ENCODE data around the gene TMEM129. TPM values are rescaled to one million over a fixed set of nuclear protein-coding genes. Genes with fewer than 3 reads are reported as not detected.

The TMEM129 gene
- total RNA-seq, 3 donors from 2014 or later = 43.7 to 57.0 (median 55.6) TPM

DNA sequence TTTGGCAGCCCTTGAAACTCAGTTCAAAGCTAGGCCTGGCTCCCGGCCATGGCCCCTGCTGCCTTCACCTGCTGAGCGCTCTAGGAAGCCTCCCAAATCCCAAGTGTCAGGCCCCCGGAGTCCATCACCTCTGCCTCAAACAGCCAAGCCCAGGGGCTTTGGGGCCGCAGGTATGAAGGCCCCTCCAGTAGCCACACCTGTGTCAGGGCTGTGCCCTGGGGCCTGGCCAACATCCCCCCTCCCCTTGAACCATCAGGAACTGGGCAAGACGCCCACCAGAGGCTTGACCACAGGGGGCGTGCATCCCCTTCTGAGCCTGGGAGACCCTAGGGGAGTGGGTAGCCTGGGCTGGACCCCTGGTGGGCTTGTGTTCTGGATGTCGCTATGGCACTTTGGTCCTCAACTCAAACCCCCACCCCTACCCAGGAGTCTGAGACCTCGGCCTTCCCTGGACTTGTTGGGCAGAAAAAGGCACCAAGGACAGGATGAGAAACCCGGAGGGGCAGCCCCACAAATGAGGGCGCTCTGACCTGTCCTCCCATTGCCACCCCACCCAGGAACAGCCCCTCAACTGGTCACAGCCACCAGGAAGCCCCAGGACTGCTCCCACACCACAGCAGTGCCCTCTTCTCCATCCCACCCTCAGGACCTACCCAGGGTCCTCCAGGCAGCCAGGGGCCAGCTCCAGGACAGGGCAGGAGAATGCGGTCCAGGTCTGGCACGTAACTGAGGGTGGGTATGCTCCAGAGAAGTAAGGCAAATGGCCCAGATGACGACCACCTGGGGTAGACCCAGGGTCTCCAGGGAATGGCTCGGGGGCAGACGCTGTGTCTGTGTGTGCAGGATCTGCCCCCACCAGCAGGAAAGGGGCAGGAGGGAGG is 4.8 kb downstream of the TMEM129 start:
- DNase-seq = no peak
- intact Hi-C loops (cut with DNase I, micrococcal nuclease) = no loop called here
- H3K36me3 ChIP-seq (ENCODE audit: low read depth) = no peaks in the 10 kb centered on the region
- H3K4me1 ChIP-seq (ENCODE audit: low read depth) = peaks cover 36% of the 10 kb centered on the region
- no peaks in the 10 kb centered on the region for H3K9me3 ChIP-seq
- H3K4me3 ChIP-seq = no peak overlapping the region
- no peak for ATAC-seq
- TF ChIP-seq CTCF (IDR thresholded peaks at IDR 0.05) = no peak

DNA sequence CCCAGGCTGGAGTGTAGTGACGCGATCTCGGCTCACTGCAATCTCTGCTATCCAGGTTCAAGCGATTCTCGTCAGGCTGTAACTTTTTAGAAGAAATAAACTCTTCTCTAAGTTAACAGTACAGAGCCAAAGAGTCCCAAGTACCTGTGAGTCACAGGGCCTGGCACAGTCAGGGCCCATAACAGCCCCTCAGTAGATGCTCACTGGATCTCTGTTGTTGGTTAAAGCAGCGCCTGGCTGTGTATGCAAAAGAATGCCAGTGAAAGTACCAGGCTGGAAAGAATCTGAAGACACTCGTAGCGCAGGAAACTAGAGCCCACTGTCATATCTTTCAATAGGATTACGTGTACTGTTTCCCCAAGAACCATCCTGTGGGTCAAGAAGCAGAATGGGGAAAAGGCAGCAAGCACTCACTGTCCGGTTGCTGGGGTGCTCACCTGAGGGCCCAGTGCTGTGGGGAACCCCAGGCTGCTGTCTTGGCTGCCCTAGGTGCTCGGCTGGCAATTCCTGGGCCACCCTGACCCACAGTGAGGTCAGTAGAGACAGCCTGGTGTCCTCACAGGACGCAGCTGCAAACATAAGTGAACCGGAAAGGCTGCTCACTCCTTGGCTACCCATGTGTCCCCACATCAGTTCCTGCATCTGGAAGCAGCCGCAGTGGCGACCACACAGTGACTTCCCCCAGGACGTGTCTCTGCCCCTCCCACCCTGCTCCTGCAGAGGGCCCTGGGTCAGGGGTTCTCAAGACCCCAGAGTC is 5.9 kb downstream of the TMEM129 start:
- Histone ChIP-seq H3K36me3 (ENCODE audit: low read depth) (no peaks in the 10 kb centered on the region), H3K4me3 (no peak overlapping the region), H3K9me3 (no peaks in the 10 kb centered on the region), H3K4me1 (ENCODE audit: low read depth) (peaks cover 47% of the 10 kb centered on the region)
- no peak for TF ChIP-seq CTCF (IDR thresholded peaks at IDR 0.05)
- ATAC-seq = no peak
- DNase-seq = peak in 1 of 3 donors; percentile 74
- intact Hi-C loops (cut with DNase I, micrococcal nuclease) = no loop called here

DNA sequence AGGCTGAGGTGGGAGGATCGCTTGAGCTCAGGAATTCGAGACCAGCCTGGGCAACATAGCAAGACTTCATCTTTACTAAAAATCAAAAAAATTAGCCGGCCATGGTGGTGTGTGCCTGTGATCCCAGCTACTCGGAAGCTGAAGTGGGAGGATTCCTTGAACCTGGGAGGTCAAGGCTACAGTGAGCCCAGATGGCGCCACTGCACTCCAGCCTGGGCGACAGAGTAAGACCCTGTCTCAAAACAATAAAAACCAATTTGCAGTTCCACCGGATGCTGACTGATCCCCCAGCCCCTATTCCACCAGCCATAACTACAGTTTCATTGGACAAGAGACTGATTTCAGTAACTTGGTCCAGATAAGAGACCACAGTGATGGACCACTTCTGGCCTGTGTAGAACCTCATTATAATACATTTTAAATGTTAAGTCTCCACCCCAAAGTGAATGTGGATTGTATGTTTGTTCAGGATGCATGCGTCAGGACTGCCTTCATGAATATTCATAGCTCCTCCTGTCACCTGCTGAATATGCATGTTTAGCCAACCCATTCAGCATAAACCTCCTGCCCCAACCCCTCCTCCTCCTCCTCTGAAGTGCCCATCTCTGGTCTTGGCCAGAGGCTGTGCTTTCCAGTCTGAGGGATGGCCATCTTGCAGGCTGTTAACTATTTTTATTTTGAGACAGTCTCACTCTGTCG is 6.7 kb downstream of the TMEM129 start:
- H3K4me1 ChIP-seq (ENCODE audit: low read depth) = peaks cover 46% of the 10 kb centered on the region
- no peak for ATAC-seq
- no peak overlapping the region for H3K4me3 ChIP-seq
- intact Hi-C loops (cut with DNase I, micrococcal nuclease) = no loop called here
- no peaks in the 10 kb centered on the region for H3K9me3 ChIP-seq
- no peak for TF ChIP-seq CTCF (IDR thresholded peaks at IDR 0.05)
- H3K36me3 ChIP-seq (ENCODE audit: low read depth) = no peaks in the 10 kb centered on the region
- no peak for DNase-seq

- intact Hi-C loops (cut with DNase I, micrococcal nuclease) = no loop called here
- Histone ChIP-seq H3K9me3 (no peaks in the 10 kb centered on the region), H3K4me1 (ENCODE audit: low read depth) (peaks cover 34% of the 10 kb centered on the region), H3K36me3 (ENCODE audit: low read depth) (no peaks in the 10 kb centered on the region), H3K4me3 (peak overlapping the region; percentile 80)
- DNase-seq (no peak), ATAC-seq (peak; percentile 30)
- no peak for TF ChIP-seq CTCF (IDR thresholded peaks at IDR 0.05)
These were observed 7.9 kb downstream of the TMEM129 start for GRCh38 chr4:1713003-1713851.
